NCI-H128 (cell line): ENCODE measurements around the gene POP7.
"Not testable (repeated sequence)": the region's sequence is repeated elsewhere in the genome, so short reads cannot be mapped to it uniquely, and the experiment has no call there.

Source experiments
- DNase-seq: peaks from one replicate; lab custom pipeline; 2025; ENCODE audit not compliant: unreplicated experiment; lab: John Stamatoyannopoulos, UW

Gene POP7

DNA sequence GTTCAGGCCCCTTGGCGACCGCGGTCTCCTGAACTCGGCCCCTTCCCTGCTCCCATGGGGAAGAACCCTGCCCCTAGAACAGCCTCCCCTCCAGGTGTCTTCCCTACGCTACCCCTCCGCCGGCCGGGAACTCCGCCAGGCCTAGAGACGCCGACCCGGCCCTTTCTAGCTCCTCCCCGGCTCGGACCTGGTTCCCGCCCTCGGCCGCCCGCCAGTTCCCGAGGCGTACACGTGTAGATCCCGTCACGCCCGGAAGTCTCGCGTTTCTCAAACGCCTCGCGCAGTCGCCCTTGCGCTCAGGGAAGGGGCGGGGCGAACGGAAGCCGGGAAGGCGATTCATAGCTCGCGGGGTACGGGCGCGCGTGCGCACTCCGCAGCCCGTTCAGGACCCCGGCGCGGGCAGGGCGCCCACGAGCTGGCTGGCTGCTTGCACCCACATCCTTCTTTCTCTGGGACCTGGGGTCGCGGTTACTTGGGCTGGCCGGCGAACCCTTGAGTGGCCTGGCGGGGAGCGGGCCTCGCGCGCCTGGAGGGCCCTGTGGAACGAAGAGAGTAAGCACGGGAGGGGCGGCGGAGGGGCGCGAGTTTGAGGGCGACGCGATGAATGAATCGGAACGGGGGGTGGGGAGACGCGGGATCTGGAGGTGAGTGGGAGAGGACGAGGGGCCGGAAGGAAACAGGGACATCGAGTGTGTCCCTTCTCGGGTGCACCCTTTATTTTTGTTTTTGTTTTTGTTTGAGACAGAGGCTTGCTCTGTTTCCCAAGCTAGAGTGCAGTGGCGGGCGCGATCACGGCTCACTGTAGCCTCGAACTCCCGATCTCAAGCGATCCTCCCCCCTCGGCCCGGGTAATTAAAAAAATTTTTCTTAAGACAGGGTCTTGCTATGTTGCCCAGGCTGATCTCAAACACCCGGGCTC is at the start of gene POP7:
Gene POP7, plus strand, starts transcription at position 369 of the 919 bp plus-strand sequence. CDS start 710 bp downstream, outside the sequence.
- peak; percentile 96 for DNase-seq

DNA sequence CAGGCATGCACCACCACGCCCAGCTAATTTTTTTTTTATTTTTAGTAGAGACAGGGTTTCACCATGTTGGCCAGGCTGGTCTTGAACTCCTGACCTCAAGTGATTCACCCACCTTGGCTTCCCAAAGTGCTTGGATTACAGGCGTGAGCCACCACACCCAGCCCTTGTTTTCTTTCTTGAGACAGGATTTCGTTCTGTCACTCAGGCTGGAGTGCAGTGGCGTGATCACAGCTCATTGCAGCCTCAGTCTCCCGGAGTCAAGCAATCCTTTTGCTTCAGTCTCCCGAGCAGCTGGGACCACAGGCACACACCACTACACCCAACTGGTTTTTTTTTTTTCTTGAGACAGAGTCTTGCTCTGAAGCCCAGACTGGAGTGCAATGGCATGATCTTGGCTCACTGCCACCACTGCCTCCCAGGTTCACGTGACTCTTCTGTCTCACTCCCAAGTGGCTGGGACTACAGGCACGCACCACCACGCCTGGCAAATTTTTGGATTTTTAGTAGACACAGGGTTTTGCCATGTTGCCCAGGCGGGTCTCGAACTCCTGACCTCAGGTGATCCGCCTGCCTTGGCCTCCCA is 43.6 kb upstream of the POP7 start:
- DNase-seq = not testable (repeated sequence)

DNA sequence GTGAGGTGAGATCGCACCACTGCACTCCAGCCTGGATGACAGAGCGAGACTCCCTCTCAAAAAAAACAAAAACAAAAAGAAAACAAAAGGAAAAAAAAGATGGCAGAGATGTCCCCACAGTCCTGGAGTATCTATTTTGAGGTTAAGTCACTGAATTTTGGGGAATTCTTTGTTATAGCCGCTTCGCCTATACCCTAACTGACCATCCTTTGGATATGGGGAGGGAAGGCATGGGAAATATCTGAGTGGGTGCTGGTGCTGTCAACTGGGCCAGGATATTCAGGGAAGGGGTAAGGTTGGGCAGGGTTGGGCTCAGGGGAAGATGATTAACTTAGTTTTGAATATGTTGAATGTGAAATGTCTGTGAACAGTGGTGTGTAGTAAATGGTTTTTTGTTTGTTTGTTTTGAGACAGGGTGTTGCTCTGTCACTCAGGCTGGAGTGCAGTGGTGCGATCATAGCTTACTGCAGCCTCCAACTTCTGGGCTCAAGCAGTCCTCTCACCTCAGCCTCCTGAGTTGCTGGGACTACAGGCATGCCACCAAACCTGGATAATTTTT is 40.7 kb upstream of the POP7 start:
- DNase-seq = no peak

DNA sequence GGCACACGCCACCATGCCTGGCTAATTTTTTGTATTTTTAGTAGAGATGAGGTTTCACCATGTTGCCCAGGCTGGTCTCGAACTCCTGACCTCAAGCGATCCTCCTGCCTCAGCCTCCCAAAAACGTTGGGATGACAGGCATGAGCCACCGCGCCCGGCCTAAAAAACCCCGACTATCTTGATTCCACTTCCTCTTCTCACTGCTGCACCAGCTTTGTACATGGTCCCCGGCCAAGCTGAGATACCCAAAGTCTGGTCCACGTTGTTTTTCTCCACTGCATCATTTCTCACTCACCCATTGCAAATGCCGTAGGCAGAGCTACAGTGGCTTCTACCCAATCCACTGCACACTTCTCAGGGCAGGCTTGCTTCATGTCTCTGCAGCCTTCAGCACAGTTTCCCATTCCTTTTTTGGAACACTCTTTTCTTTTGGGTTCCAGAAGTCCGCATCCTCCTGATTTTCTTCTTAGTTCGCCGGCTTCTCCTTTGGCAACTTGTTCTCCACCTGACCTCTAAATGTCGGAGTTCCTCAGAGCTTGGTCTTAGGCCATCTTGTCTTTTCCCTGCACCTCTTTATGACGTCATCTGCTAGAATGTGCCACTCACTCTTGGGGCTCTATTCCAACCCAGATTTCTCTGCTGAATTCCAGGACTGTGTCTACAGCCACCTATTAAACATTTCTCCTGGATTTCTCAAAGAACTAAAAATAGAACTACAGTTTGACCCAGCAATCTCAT is 38.4 kb upstream of the POP7 start:
- no peak for DNase-seq

- no peak for DNase-seq
These were observed 37.9 kb upstream of the POP7 start for GRCh38 chr7:100668069-100668449.

- not testable (repeated sequence) for DNase-seq
These were observed 36.8 kb upstream of the POP7 start for GRCh38 chr7:100669106-100669505.

DNA sequence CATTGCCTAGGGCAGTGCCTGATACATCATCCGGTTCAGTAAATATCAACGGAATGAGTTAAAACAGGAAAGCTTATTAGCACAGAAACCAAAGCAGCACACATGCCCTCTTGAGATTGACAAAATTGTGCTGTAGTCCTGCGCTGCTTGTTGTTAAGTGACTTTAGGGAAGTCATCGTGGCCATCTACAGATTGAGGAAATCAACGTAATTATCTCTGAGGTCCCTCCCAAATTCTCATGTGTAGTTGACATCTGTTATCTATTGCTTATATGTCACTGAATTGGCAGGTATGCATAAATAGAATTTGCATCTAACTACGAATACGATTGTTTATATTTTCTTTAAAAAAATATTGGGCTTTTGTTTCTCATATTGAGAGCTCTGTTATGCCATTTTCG is 35.8 kb upstream of the POP7 start:
- DNase-seq = no peak

GRCh38 chr7:100671353-100672327 is 34.3 kb upstream of the POP7 start:
- DNase-seq = no peak

- DNase-seq = peak; percentile 97
These were observed 32.5 kb upstream of the POP7 start, which contains the start of gene GNB2 for GRCh38 chr7:100673302-100673941. Gene GNB2, plus strand, starts transcription at chr7:100673740. Its CDS starts 2,526 bp downstream, at chr7:100676266.

- DNase-seq = no peak
These were observed 31.9 kb upstream of the POP7 start for GRCh38 chr7:100673942-100674410.

- no peak for DNase-seq
These were observed 31.4 kb upstream of the POP7 start for GRCh38 chr7:100674411-100675104.

- no peak for DNase-seq
These were observed 30.8 kb upstream of the POP7 start for GRCh38 chr7:100675105-100675451.

DNA sequence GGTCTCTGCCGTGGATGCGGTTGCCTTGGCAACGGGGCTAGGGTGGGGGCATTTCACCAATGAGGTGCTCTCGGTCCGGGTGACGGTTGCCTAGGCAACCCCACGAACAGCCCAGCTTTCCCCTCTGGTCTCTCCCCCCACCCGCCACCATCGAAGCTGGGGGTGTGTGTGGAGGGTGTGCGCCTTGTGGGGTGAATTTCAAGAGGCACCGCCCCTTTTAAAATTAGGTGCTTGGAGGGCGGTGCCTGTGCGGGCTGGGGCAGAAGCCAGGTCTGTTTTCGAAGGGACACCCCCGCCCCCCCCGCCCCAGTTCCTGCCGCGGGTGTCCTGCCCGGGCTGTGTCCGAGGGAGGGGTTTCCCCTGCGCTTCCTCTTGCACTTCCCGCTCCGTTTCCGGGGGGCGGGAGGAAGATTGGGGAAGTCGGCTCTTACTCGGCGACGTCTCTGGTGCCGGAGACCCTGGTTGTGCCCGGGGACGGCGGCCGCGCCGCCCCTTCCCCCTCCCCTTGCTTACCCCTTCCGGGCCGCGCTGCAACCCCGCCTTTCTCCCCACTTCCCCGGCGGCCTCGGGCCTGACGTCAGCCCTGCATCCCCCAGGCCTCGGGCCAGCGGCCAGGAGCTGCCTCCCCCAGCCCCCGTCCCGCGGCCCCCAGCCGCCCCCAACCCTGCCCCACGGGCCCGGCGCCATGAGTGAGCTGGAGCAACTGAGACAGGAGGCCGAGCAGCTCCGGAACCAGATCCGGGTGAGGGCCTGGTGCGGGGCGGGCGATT is 30.2 kb upstream of the POP7 start:
- DNase-seq = peak; percentile 60

DNA sequence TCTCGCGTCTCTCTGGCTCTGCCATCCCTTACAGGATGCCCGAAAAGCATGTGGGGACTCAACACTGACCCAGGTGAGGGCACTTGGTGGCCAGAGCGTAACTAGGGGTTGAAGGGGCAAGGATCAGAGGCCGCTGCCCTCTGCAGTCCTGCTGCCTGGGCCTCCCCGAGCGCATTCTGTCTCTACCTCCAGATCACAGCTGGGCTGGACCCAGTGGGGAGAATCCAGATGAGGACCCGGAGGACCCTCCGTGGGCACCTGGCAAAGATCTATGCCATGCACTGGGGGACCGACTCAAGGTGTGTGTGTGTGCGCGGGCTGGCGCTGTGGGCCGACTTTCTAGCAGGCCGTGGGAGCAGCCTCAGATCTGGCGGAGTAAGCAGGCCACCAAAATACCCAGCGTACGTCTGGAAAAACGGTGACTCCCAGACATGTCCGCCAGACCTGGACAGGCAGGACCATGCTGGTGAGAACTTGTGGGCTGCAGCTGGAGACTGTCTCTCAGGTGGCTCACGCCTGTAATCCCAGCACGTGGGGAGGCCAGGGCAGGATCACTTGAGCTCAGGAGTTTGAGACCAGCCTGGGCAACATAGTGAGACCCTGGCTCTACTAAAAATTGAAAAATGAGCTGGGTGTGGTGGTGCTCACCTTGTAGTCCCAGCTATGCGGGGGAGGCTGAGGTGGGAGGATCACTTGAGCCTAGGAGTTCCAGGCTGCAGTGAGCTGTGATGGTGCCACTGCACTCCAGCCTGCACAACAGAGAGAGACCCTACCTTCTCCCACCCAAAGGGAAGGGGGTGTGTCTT is 29.2 kb upstream of the POP7 start:
- DNase-seq = no peak

DNA sequence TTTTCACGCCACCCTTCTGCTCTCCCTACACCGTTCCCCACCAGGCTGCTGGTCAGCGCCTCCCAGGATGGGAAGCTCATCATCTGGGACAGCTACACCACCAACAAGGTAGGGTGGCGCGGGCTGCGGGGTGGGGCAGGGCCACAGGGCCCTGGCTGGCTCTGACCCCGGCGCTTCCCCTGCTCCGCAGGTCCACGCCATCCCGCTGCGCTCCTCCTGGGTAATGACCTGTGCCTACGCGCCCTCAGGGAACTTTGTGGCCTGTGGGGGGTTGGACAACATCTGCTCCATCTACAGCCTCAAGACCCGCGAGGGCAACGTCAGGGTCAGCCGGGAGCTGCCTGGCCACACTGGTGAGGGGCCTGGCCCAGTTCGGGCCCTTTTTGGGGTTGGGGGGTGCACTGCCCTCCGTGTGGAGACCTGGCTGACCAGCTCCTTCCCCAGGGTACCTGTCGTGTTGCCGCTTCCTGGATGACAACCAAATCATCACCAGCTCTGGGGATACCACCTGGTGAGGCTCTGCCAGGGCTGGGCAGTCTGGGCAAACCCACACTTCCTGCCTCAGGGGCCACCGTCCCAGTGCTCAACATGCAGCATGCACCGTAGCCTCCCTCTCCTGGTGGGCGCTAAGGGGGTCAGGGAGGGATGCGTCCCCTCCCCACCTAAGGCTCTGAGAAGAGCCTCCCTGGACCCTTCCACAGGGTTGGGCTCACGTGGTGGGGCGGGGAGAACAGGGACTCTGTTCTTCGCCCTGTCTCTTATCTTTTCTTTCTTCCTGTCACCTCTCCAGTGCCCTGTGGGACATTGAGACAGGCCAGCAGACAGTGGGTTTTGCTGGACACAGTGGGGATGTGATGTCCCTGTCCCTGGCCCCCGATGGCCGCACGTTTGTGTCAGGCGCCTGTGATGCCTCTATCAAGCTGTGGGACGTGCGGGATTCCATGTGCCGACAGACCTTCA is 28.3 kb upstream of the POP7 start:
- no peak for DNase-seq

DNA sequence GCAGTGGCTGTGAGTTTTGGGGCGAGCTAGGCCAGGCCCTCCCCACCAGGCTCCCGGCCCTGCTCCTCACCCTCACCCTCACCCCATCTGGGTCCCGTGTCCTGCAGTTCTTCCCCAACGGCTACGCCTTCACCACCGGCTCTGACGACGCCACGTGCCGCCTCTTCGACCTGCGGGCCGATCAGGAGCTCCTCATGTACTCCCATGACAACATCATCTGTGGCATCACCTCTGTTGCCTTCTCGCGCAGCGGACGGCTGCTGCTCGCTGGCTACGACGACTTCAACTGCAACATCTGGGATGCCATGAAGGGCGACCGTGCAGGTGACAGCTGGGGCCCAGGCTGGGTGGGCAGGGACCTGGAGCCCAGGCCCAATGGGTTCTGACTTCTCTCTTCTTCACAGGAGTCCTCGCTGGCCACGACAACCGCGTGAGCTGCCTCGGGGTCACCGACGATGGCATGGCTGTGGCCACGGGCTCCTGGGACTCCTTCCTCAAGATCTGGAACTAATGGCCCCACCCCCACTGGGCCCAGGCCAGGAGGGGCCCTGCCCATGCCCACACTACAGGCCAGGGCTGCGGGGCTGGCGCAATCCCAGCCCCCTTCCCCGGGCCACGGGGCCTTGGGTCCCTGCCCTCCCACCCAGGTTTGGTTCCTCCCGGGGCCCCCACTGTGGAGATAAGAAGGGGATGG is 27.5 kb upstream of the POP7 start:
- DNase-seq = no peak
